Measurements from ENCODE around the gene ERRFI1.

- TF ChIP-seq CTCF (conservative IDR thresholded peaks at IDR 0.05; ENCODE audit: low read length) = no peak
- TF ChIP-seq EZH2phosphoT487 (IDR thresholded peaks at IDR 0.05; ENCODE audit: borderline replicate concordance, low read depth, low read length) = no peak
Observed at GRCh38 chr1:7970246-7970645, 55.9 kb downstream of the ERRFI1 start.
